Non-pigmented ciliary epithelial cell (primary cell): Measurements from ENCODE around the gene PKM.

ENCODE experiments used
- DNase-seq: peaks from one replicate; pipeline ENCODE4 v3.0.0-alpha.2; 2010; ENCODE audit warnings: low read depth

Gene PKM

GRCh38 chr15:72155635-72156616 is 75.1 kb downstream of the PKM start:
- peak; percentile 42 for DNase-seq

DNA sequence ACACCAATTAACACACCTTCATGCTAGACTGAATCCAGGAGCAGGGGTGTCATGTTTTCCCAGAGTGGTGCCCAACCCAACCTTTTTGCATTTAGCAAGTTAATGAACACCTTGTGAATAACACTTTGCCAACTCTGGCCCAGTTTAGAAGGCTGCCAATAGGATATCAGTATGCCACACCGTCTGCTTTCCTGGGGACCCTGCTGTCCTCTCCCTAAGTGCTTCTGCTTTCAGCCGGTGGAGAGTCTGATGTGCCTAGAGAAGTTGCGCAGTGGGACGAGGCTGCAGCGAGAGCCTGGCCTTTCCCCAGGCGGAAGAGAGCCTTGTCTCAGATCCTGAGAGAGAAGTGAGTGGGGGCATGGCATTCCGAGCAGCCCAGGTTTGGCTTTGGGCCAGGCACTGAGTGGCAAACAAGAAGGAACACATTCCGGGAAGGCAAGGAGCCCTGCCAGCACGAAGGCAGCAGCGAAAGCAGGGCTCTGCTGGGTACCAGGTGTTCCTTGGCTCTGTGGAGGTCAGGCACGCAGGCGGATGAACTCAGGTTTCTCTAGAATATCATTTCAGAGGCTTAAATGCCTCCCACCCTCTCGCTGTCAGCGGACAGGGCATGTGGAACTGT is 75.9 kb downstream of the PKM start:
- no peak for DNase-seq

DNA sequence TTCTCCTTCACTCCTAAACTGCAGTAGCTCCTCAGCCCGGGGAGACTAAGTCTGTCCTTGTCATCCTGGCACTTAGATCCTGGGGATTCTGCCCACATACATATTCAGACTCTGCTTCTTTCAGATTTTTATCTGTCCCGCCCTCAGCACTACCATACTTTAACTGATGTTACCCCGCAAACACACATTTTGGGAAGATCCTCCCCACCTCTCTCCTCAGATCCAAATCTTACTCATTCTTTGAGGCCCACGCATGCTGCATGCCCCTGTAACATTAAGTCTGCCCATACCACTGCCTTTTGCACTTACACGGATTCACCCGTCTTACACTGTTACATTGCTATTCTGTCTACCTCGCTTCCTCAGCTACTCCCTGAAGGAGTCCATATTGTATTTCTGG is 76.7 kb downstream of the PKM start:
- DNase-seq, result no peak

- no peak for DNase-seq
Measured at GRCh38 chr15:72153269-72154000, 77.6 kb downstream of the PKM start.
